Activated T-cell treated with anti-CD3 and anti-CD28 coated beads, Interleukin-2, amount 50 U/mL, for 4 hours (primary cell): ENCODE data around the gene COMP. TPM values are rescaled to one million over a fixed set of nuclear protein-coding genes. Genes with fewer than 3 reads are reported as not detected.
"Not testable (repeated sequence)": the region's sequence is repeated elsewhere in the genome, so short reads cannot be mapped to it uniquely, and the experiment has no call there.

Source experiments
- ATAC-seq, 2 donors: fragments of 200-7000 bp; cut with Tn5 transposase; one replicate each; pipeline ENCODE4 v1.10.0; 2021
- DNase-seq: peaks from one replicate; pipeline ENCODE4 v3.0.0-alpha.2; 2020
- H3K27me3 Mint-ChIP-seq: one replicate; pipeline ENCODE4 v1.8.0; 2021; ENCODE audit warnings: low read depth, mixed read lengths
- H3K36me3 Mint-ChIP-seq: one replicate; pipeline ENCODE4 v1.8.0; 2022; ENCODE audit warnings: mixed read lengths; ENCODE audit not compliant: insufficient read depth
- H3K4me1 Mint-ChIP-seq: one replicate; pipeline ENCODE4 v1.8.0; 2021; ENCODE audit warnings: low read depth, mixed read lengths
- H3K4me3 Mint-ChIP-seq: one replicate; pipeline ENCODE4 v1.8.0; 2021; ENCODE audit warnings: mild to moderate bottlenecking, moderate library complexity, mixed read lengths
- H3K9me3 Mint-ChIP-seq: one replicate; pipeline ENCODE4 v1.8.0; 2021; ENCODE audit warnings: mixed read lengths
- total RNA-seq, 3 donors: library from RNA; stranded (reverse); gene quantifications; one replicate each; pipeline ENCODE4 v1.2.1, GENCODE V29; 2021

The COMP gene
- total RNA-seq, 3 donors from 2014 or later = not detected

DNA sequence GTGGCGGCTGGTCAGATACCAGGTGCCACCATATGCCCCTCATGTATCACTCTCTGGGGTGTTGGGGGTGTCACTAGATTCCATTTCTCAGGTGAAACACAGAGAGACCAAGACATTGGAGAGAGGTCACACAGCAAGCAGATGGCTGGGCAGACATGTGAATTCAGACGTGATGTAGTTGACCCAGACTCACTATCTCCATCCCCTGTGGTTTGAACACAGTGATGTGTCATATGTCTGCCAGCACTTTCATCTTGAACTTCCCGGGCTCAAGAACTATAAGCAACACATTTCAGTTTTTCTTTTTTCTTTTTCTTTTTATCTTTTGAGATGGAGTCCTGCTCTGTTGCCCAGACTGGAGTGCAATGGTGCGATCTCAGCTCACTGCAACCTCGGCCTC is 24.6 kb upstream of the COMP start:
- no peaks in the 10 kb centered on the region for H3K4me1 Mint-ChIP-seq
- H3K27me3 Mint-ChIP-seq = peaks cover 11% of the 10 kb centered on the region
- no peaks in the 10 kb centered on the region for H3K36me3 Mint-ChIP-seq
- H3K9me3 Mint-ChIP-seq = no peaks in the 10 kb centered on the region
- ATAC-seq (no peak), DNase-seq (no peak)
- no peak overlapping the region for H3K4me3 Mint-ChIP-seq

DNA sequence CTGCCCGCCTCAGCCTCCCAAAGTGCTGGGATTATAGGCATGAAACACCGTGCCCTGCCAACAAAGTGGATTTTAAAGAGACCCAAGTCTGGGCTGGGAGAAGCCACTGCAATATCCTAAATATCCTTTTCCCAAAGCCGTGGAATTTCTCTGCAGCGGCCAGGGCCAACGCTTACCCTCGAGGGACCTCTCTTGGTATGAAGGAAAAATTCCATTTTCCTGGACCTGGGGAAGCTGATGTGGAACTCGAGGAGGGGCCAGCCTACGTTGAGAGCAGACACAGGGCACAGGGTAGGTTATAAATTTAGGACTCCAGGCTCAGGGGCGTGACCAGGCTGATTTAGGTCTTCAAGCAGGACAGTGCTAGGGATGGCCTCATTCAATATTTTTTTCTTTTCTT is 23.0 kb upstream of the COMP start:
- Mint-ChIP-seq H3K4me1 (peaks cover 2% of the 10 kb centered on the region), H3K4me3 (no peak overlapping the region), H3K36me3 (no peaks in the 10 kb centered on the region), H3K9me3 (no peaks in the 10 kb centered on the region), H3K27me3 (peaks cover 14% of the 10 kb centered on the region)
- no peak for DNase-seq
- no peak for ATAC-seq

DNA sequence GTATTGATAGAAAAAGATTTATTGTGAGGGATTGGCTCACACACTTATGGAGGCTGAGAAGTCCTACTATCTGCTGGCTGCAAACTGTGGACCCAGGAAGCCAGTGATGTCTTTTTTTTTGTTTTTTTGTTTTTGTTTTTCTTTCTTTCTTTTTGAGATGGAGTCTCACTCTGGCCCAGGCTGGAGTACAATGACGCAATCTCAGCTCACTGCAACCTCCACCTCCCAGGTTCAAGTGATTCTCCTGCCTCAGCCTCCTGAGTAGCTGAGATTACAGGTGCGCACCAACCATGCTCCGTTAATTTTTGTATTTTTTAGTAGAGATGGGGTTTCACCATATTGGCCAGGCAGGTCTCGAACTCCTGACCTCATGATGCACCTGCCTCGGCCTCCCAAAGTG is 20.5 kb upstream of the COMP start:
- H3K9me3 Mint-ChIP-seq, ATAC-seq, H3K4me1 Mint-ChIP-seq, H3K4me3 Mint-ChIP-seq, H3K36me3 Mint-ChIP-seq, DNase-seq: not testable (repeated sequence)
- H3K27me3 Mint-ChIP-seq = peaks cover 12% of the 10 kb centered on the region

DNA sequence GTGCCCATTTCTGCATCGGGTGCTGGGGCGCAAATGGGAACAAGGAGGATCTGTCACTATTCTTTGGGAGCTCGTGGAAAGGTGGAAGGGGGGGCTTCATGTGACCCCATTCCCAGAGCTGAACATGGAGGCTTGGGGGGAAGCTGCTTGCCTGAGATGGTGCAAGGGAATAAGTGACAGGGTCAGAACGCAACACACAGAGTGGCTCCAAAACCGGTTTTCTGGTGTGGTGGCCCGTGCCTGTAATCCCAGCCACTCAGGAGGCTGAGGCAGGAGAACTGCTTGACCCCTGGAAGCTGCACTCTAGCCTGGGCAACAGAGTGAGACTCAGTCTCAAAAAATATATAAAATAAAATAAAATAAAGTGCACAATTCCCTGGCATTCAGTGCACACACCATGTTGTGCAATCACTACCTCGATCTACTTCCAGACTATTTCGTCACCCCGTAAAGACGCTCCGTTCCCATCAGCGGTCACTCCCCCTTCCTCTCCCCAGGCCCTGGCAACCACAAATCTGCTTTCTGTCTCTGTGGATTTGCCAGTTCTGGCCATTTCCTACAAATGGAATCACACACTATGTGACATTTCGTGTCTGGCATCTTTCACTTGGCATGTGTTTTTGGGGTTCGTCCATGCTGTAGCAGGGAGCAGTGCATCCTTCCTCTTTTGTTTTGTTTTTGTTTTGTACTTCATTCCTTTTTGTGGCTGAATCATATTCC is 18.2 kb upstream of the COMP start:
- no peak overlapping the region for H3K4me3 Mint-ChIP-seq
- H3K36me3 Mint-ChIP-seq = no peaks in the 10 kb centered on the region
- DNase-seq (no peak), ATAC-seq (no peak)
- peaks cover 11% of the 10 kb centered on the region for H3K27me3 Mint-ChIP-seq
- H3K4me1 Mint-ChIP-seq = peaks cover 2% of the 10 kb centered on the region
- no peaks in the 10 kb centered on the region for H3K9me3 Mint-ChIP-seq

DNA sequence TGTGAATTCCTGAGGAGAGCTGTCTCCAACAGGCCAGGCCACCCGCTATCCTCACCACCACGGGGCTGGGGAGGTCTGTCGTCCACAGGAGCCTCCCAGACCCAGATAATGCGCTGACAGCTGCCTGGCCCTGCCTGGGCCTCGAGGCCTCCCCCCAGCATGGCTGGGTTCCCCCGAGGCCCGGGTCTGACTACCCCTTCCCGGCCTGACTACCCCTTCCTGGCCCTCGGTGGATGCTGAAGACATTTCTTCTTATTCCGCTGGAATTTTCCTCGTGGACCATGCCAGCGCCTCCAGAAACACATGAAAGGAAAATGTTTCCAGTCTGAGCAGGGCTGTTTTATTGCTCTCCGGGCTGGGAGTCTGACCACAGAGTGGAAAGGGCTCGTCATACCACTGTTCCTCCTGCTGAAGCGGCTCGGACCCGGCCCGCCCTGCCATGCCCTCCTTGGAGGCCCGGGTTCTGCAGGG is 16.8 kb upstream of the COMP start:
- DNase-seq = no peak
- Mint-ChIP-seq H3K4me1 (peaks cover 2% of the 10 kb centered on the region), H3K4me3 (no peak overlapping the region), H3K36me3 (no peaks in the 10 kb centered on the region), H3K27me3 (peaks cover 18% of the 10 kb centered on the region), H3K9me3 (no peaks in the 10 kb centered on the region)
- ATAC-seq = no peak

DNA sequence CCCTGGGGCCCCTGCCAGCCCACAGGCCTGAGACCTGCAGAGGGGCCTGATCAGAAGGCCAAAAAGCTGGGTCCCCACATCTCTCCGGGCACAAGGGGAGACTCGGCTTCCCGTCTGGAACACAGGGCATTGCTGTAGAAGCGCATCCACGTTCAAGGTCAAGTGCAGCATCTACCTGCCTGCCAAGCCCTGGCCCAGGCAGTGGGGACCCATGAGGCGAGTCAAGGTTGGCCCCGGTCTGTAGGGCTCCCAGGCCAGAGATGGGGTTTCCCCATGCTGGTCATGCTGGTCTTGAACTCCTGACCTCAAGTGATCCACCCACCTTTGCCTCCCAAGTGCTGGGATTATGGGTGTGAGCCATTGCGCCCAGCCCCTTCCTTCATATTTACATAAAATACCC is 13.5 kb upstream of the COMP start:
- Mint-ChIP-seq H3K9me3 (no peaks in the 10 kb centered on the region), H3K27me3 (peaks cover 21% of the 10 kb centered on the region), H3K36me3 (no peaks in the 10 kb centered on the region), H3K4me1 (peaks cover 2% of the 10 kb centered on the region), H3K4me3 (no peak overlapping the region)
- ATAC-seq (no peak), DNase-seq (no peak)

DNA sequence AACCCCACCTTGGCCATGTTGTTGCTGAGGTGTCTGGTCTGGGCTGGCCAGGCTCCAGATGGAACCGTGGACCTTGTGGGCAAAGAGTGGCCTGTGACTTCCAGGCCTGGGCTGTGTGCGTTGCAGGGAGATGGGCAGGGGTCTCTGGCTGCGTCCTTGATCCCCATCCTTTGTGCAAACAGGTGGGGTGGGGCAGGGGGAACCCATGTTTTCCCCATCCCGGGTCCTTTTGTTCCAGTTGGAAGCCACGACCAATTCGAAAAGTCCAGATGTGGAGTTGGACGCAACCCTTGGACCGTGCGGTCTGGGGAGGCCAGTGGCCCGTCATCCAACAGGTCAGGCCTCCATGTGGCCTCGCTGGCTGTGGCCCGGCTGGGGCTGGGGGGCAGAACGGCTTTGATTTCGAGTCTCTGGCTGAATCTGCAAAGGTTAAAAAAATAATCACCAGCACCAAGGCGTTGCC is 13.1 kb upstream of the COMP start:
- Mint-ChIP-seq H3K4me1 (no peaks in the 10 kb centered on the region), H3K4me3 (no peak overlapping the region), H3K27me3 (peaks cover 19% of the 10 kb centered on the region), H3K36me3 (no peaks in the 10 kb centered on the region), H3K9me3 (no peaks in the 10 kb centered on the region)
- DNase-seq (no peak), ATAC-seq (no peak)

DNA sequence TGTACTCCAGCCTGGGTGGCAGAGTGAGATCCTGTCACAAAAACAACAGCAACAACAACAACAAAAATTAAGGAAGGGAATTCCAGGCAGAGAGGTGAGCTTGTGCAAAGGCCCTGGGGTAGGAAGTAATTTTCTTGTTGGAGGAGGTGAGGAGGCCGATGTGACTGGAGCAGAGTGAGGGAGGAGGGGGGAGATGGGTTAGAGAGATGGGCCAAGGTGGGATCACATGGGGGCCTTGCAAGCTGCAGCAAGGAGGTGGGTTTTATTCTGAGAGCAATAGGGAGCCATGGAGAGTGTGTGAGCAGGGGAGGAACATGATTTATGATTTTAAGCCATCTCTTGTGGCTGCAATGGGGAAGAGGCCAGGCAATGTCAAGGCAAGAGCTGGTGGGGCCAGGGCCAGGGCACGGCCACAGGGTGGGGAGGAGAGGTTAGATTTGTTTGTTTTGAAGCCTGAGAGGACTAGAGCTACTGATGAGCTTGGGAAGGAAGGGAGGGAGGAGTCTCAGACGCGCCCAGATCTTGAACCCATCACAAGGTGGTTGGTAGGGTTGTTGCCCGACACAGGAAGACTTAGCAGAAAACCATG is 12.5 kb upstream of the COMP start:
- H3K27me3 Mint-ChIP-seq = peaks cover 19% of the 10 kb centered on the region
- DNase-seq = no peak
- H3K9me3 Mint-ChIP-seq = no peaks in the 10 kb centered on the region
- no peaks in the 10 kb centered on the region for H3K36me3 Mint-ChIP-seq
- H3K4me1 Mint-ChIP-seq = no peaks in the 10 kb centered on the region
- ATAC-seq = no peak
- H3K4me3 Mint-ChIP-seq = no peak overlapping the region

DNA sequence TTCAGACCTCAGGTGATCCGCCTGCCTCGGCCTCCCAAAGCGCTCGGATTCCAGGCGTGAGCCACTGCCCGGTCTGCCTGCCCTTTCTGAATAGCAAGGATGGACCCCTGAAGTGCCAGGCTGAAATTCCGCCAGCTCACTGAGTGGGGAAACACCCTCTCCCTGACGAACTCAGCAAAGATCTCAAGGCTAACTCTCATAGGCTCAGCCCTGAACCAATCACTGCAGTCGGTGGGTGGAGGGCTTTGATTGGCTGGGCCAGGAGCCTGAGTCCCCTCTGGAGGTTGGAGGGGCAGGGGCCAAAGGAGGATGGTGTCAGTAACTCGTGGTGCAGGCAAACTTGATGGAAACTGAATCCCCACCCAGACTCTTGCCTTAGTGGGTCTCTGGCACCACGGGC is 11.2 kb upstream of the COMP start:
- Mint-ChIP-seq H3K27me3 (peaks cover 21% of the 10 kb centered on the region), H3K4me1 (no peaks in the 10 kb centered on the region), H3K36me3 (no peaks in the 10 kb centered on the region), H3K4me3 (no peak overlapping the region), H3K9me3 (no peaks in the 10 kb centered on the region)
- ATAC-seq (no peak), DNase-seq (no peak)

DNA sequence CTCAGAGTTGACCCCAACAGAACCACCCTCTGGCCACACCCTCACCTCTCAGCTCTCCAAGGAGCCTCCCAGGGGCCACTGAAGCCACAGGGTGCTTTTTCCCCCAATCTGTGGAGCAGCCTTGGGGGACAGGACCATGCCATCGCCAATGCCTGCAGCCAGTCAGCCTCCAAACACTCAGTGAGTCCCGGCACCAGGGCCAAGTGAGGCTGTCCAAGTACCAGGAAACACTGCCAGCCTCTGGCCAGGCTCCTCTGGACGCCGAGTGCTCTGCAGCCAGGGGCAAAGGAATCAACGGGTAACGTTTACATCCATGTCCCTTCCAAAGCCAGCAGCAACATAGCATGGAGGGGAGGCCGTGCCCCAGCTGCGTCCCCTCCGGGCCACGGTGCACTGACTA is 9.5 kb upstream of the COMP start:
- Mint-ChIP-seq H3K4me1 (no peaks in the 10 kb centered on the region), H3K27me3 (peaks cover 34% of the 10 kb centered on the region), H3K9me3 (no peaks in the 10 kb centered on the region), H3K4me3 (no peak overlapping the region), H3K36me3 (no peaks in the 10 kb centered on the region)
- DNase-seq = no peak
- ATAC-seq = no peak

DNA sequence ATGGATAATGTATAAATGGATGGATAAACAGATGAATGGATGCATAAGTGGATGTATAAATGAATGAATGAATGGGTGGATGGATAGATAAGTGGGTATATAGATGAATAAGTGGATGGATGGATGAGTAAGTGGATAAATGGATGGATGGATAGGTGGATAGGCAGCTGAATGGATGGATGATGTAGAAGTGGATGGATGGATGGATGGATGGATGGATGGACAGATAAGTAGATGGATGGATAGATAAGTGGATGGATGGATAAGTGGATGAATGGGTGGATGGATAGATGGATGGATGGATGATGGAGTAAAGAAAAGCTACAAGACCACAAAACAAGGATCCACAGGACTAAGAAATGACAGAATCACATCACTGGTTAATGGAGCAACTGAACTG is 9.0 kb upstream of the COMP start:
- Mint-ChIP-seq H3K36me3 (no peaks in the 10 kb centered on the region), H3K27me3 (peaks cover 36% of the 10 kb centered on the region)
- ATAC-seq = no peak

DNA sequence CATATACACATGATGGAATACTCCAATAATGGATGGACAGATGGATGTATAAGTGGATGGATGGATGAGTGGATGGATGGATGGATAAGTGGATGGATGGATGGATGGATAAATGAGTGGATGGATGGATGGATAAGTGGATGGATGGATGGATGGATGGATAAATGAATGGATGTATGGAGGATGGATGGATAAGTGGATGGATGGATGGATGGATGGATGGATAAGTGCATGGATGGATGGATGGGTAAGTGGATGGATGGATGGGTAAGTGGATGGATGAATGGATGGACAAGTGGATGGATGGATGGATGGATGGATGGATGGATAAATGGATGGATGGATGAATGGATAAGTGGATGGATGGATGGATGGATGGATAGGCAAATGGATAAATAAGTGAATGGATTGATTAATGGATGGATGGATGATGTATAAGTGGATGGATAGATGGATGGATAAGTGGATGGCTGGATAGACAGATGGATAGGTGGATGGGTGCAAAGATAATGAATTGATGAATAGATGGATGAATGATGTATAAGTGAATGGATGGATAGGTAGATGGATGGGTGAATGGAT is 8.4 kb upstream of the COMP start:
- Mint-ChIP-seq H3K27me3 (peaks cover 41% of the 10 kb centered on the region), H3K4me3 (no peak overlapping the region), H3K4me1 (no peaks in the 10 kb centered on the region), H3K36me3 (no peaks in the 10 kb centered on the region), H3K9me3 (no peaks in the 10 kb centered on the region)
- ATAC-seq (no peak), DNase-seq (no peak)

More for the DNA sequence above, 9.0 kb upstream of the COMP start:
- Mint-ChIP-seq H3K9me3 (no peaks in the 10 kb centered on the region), H3K4me3 (no peak overlapping the region), H3K4me1 (no peaks in the 10 kb centered on the region)
- no peak for DNase-seq

DNA sequence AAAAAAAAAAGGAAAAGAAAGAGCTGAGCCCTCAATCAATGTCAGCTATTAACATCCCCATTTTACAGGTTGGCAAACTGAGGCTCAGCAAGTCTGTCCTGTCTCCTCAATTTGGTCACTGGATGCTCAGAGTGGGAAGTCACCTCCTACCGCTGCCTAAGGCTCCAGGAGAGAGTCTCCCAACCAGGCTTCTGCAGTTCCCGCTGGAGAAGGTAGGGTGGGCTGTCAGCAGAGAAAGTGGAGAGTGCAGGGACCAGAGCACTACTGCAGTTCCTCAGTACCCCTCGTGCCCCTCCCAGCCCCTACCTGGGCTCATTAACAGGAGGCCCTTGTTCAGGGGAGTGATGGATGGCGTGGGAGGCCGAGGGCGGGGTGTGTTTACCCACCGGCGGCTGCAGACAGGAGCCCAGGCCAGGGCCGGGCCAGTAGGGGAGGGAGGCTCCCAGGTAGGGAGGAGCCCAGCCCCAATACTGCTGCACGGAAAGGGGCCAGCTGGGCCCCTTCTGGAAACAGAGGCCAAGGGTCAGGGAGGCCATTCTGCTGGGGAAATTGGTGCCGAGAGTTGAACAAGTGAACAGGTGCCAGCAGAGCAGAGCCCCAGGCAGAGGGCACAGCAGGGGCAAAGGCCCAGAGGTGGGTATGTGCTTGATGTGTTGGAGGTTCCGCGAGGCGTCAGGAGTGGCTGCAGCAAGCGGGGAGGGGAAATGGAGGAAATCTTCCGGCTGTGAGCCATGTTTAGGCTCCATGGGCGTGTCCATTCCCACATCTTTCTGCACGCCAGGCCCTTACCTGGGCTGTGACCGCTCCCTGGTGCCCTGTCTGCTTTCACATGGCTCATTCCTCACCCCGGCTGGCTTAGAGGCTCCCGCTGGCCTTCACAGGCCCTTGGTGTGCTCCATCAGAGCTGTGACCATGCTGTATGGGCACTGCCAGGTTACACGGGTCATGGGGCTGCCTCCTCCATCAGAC is 7.6 kb upstream of the COMP start:
- H3K9me3 Mint-ChIP-seq = no peaks in the 10 kb centered on the region
- H3K36me3 Mint-ChIP-seq = no peaks in the 10 kb centered on the region
- peaks cover 44% of the 10 kb centered on the region for H3K27me3 Mint-ChIP-seq
- ATAC-seq (no peak), DNase-seq (no peak)
- H3K4me1 Mint-ChIP-seq = no peaks in the 10 kb centered on the region
- H3K4me3 Mint-ChIP-seq = no peak overlapping the region

DNA sequence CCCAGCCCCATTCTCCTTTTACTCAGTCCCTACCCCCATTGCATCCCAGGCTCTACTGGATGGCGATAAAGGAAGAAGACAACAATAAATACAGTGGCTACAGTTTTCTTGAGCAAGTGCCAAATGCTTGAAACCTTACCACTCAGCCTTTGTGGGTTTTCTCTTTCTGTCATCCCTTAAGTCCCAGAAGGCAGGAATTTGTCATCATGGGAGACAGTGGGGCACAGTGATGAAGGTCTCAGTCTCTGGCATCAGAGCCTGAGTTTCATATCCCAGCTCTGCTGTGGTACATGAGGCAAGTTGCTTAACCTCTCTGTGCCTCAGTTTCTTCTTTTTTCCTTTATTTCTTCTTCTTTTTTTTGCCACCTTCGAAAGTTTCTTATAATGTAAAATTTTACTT is 5.1 kb upstream of the COMP start:
- Mint-ChIP-seq H3K36me3 (no peaks in the 10 kb centered on the region), H3K9me3 (no peaks in the 10 kb centered on the region), H3K4me1 (no peaks in the 10 kb centered on the region), H3K27me3 (peaks cover 49% of the 10 kb centered on the region), H3K4me3 (no peak overlapping the region)
- ATAC-seq = no peak
- no peak for DNase-seq
